OCI-LY7 (cell line): ENCODE data around the gene FAM120C. TPM values are rescaled to one million over a fixed set of nuclear protein-coding genes. Genes with fewer than 3 reads are reported as not detected.

Source experiments
- Bru-seq: library from RNA; stranded (reverse); fragments of 400-500 nt; gene quantifications from one replicate; lab custom pipeline; 2021; lab: Mats Ljungman, UMichigan
- BruChase-seq, 2 experiments: library from RNA; stranded (reverse); fragments of 400-500 nt; gene quantifications; one replicate each; lab custom pipeline; 2021; lab: Mats Ljungman, UMichigan
- BruUV-seq: library from RNA; stranded (reverse); fragments of 400-500 nt; replicated peaks from 2 replicates; lab custom pipeline; 2021; lab: Mats Ljungman, UMichigan
- CTCF ChIA-PET: fragments of 300-600 bp; sonication (Branson Sonifier 250); formaldehyde crosslinking; loops from one replicate; lab custom pipeline; 2022; ENCODE audit warnings: antibody characterized with exemption; ENCODE audit not compliant: unreplicated experiment; lab: Charles Lee
- POLR2A ChIA-PET: fragments of 300-600 bp; sonication (Branson Sonifier 250); formaldehyde crosslinking; loops from one replicate; lab custom pipeline; 2022; ENCODE audit warnings: antibody characterized with exemption; lab: Charles Lee
- DNase-seq: peaks from one replicate; pipeline ENCODE4 v3.0.0-alpha.2; 2015; ENCODE audit warnings: low spot score
- H2AFZ ChIP-seq: fragments of 200-600 bp; sonication (generic), shearing (Covaris generic); 2 replicates; pipeline ENCODE4 v1.6.1; 2014; ENCODE audit warnings: mild to moderate bottlenecking, antibody characterized with exemption, low read length, moderate library complexity
- H3K27ac ChIP-seq: fragments of 200-600 bp; sonication (generic); 2 replicates; pipeline ENCODE4 v1.5.1; 2014; ENCODE audit warnings: mixed run types, low read depth, mild to moderate bottlenecking, moderate library complexity, low read length, inconsistent platforms; ENCODE audit not compliant: poor library complexity, severe bottlenecking
- H3K36me3 ChIP-seq: fragments of 200-600 bp; sonication (generic); 2 replicates; pipeline ENCODE4 v1.6.1; 2014; ENCODE audit warnings: mild to moderate bottlenecking, antibody characterized with exemption, low read length, moderate library complexity, mixed read lengths; ENCODE audit not compliant: insufficient read depth
- H3K4me1 ChIP-seq: fragments of 200-600 bp; sonication (generic); 2 replicates; pipeline ENCODE4 v1.5.1; 2014; ENCODE audit warnings: mild to moderate bottlenecking, low read length; ENCODE audit not compliant: insufficient read depth, poor library complexity, severe bottlenecking
- H3K4me2 ChIP-seq: fragments of 200-600 bp; sonication (generic); 2 replicates; pipeline ENCODE4 v1.6.1; 2014; ENCODE audit warnings: mild to moderate bottlenecking, low read length
- H3K4me3 ChIP-seq: fragments of 200-600 bp; sonication (generic); 2 replicates; pipeline ENCODE4 v1.5.1; 2014; ENCODE audit warnings: mild to moderate bottlenecking, low read depth, low read length; ENCODE audit not compliant: poor library complexity, severe bottlenecking
- H3K79me2 ChIP-seq: fragments of 200-600 bp; sonication (generic); 2 replicates; pipeline ENCODE4 v1.6.1; 2016; ENCODE audit warnings: low read depth, mild to moderate bottlenecking, low read length, moderate library complexity, mixed read lengths; ENCODE audit not compliant: insufficient read depth
- H3K9me2 ChIP-seq: fragments of 200-600 bp; sonication (generic); 2 replicates; pipeline ENCODE4 v1.6.1; 2016; ENCODE audit warnings: mild to moderate bottlenecking, low read length, mixed read lengths; ENCODE audit not compliant: insufficient read depth
- H3K9me3 ChIP-seq: fragments of 200-600 bp; sonication (generic); 2 replicates; pipeline ENCODE4 v1.6.1; 2014; ENCODE audit warnings: mild to moderate bottlenecking, mixed run types, low read length, mixed read lengths
- H4K20me1 ChIP-seq: fragments of 200-600 bp; sonication (generic); 2 replicates; pipeline ENCODE4 v1.6.1; 2014; ENCODE audit warnings: mild to moderate bottlenecking, antibody characterized with exemption, low read length, moderate library complexity, mixed read lengths; ENCODE audit not compliant: insufficient read depth
- CTCF ChIP-seq: fragments of 200-600 bp; sonication (generic); conservative IDR thresholded peaks from 2 replicates; pipeline ENCODE4 v1.5.1; 2014; ENCODE audit warnings: mild to moderate bottlenecking, antibody characterized with exemption, low read length, moderate library complexity, mixed read lengths
- EZH2phosphoT487 ChIP-seq: fragments of 200-600 bp; sonication (generic); IDR thresholded peaks from 2 replicates; pipeline ENCODE4 v1.6.1; 2018; ENCODE audit warnings: low read depth, borderline replicate concordance, mild to moderate bottlenecking, mixed run types, antibody characterized with exemption, low read length, moderate library complexity, mixed read lengths
- intact Hi-C: fragments of 100-400 bp; cut with micrococcal nuclease; formaldehyde crosslinking; loops from one replicate; pipeline ENCODE4 v1.10.0; 2022; ENCODE audit not compliant: unreplicated experiment
- long read RNA-seq: library from polyadenylated mRNA; stranded (forward); transcript quantifications from one replicate; pipeline ENCODE4 v2.0.0, GENCODE V29; 2022
- total RNA-seq, 2 experiments: library from RNA; depleted of rRNA in 1 of 2; stranded (reverse); fragments of >200 nt in 1 of 2; shearing (Covaris generic) in 1 of 2; gene quantifications; 2 replicates each; pipeline ENCODE4 v1.2.3, GENCODE V29; 2014 to 2022

Gene FAM120C
- 16.0 and 21.4 TPM in 2 replicates for total RNA-seq (2014; rRNA removed; shearing (Covaris generic))
- total RNA-seq (2022) = 22.2 and 29.0 TPM in 2 replicates
- percentile 63 among the genes with signal in this experiment for Bru-seq, nascent RNA
- BruChase-seq, experiment 1, labeled RNA remaining after a 6-hour chase = percentile 58 among the genes with signal in this experiment
- BruChase-seq, experiment 2, labeled RNA remaining after a 2-hour chase = percentile 74 among the genes with signal in this experiment
- long read RNA-seq, transcript FAM120C-203 (2 exons, 1,140 nt) = major isoform, 6 of 19 reads
- long read RNA-seq, partial matches to known transcripts = 2 of 19 reads
- long read RNA-seq, other reads (novel, unspliced or antisense) = 11 of 19 reads

- BruUV-seq = no TSS peak
- peaks cover 40% of the 10 kb centered on the region for H3K36me3 ChIP-seq
- peaks cover 28% of the 10 kb centered on the region for H3K4me1 ChIP-seq
- POLR2A ChIA-PET = interaction anchor here (0.8 to 1.0 kb wide), 2 partner anchors 140 to 1187 kb away, joined by 3 to 6 read pairs; no protein-coding TSS in a partner anchor
- no peaks in the 10 kb centered on the region for H3K9me2 ChIP-seq
- CTCF ChIA-PET = interaction anchor here (0.7 kb wide), 1 partner anchor 625 kb away, joined by 4 read pairs; no protein-coding TSS in a partner anchor
- peaks cover 21% of the 10 kb centered on the region for H4K20me1 ChIP-seq
- DNase-seq = peak; percentile 73
- H3K9me3 ChIP-seq = no peaks in the 10 kb centered on the region
- TF ChIP-seq CTCF (no peak), EZH2phosphoT487 (no peak)
- H3K79me2 ChIP-seq = peaks cover 48% of the 10 kb centered on the region
- peak within 1 kb of the TSS; percentile 55; the same call in 1 of the 2 replicates for H2AFZ ChIP-seq
- intact Hi-C loops = loop anchor here (1.0 to 5.0 kb wide), 2 partner anchors 139 to 349 kb away; partner anchors contain the start of genes GNL3L and PHF8
- H3K4me3 ChIP-seq = peak within 1 kb of the TSS; percentile 96
- peak within 1 kb of the TSS; percentile 76 for H3K27ac ChIP-seq
- H3K4me2 ChIP-seq = peak within 1 kb of the TSS; percentile 96
Observed at GRCh38 chrX:54182864-54183613, at the start of gene FAM120C. Gene FAM120C, minus strand, starts transcription at chrX:54183254. Its CDS starts 56 bp downstream, at chrX:54183198.

GRCh38 chrX:54230435-54231148, 47.5 kb upstream of the FAM120C start:
- TF ChIP-seq EZH2phosphoT487 = no peak
- no peak for TF ChIP-seq CTCF
- Histone ChIP-seq H2AFZ (no peak overlapping the region), H3K4me3 (no peak overlapping the region), H3K9me3 (no peaks in the 10 kb centered on the region), H3K4me1 (no peaks in the 10 kb centered on the region), H3K9me2 (no peaks in the 10 kb centered on the region), H3K4me2 (no peak overlapping the region), H3K27ac (no peak overlapping the region), H3K36me3 (no peaks in the 10 kb centered on the region), H3K79me2 (no peaks in the 10 kb centered on the region), H4K20me1 (no peaks in the 10 kb centered on the region)
- intact Hi-C loops = no loop called here
- no peak for DNase-seq
- POLR2A ChIA-PET = interaction anchor here (0.6 kb wide), 2 partner anchors 14 to 208 kb away, joined by 4 to 5 read pairs; no protein-coding TSS in a partner anchor
- no TSS peak for BruUV-seq
- CTCF ChIA-PET = no interaction called here
